HG03342 (cell line): ENCODE data around the gene EFHD2.
"Not testable (repeated sequence)": the region's sequence is repeated elsewhere in the genome, so short reads cannot be mapped to it uniquely, and the experiment has no call there.

ENCODE experiments used
- ATAC-seq: cut with Tn5 transposase; IDR thresholded peaks from one replicate; pipeline ENCODE4 v1.9.1; 2021; ENCODE audit warnings: mild to moderate bottlenecking, moderate library complexity; ENCODE audit not compliant: unreplicated experiment

The EFHD2 gene

GRCh38 chr1:15386164-15386749, 23.4 kb upstream of the EFHD2 start:
- ATAC-seq, result no peak

DNA sequence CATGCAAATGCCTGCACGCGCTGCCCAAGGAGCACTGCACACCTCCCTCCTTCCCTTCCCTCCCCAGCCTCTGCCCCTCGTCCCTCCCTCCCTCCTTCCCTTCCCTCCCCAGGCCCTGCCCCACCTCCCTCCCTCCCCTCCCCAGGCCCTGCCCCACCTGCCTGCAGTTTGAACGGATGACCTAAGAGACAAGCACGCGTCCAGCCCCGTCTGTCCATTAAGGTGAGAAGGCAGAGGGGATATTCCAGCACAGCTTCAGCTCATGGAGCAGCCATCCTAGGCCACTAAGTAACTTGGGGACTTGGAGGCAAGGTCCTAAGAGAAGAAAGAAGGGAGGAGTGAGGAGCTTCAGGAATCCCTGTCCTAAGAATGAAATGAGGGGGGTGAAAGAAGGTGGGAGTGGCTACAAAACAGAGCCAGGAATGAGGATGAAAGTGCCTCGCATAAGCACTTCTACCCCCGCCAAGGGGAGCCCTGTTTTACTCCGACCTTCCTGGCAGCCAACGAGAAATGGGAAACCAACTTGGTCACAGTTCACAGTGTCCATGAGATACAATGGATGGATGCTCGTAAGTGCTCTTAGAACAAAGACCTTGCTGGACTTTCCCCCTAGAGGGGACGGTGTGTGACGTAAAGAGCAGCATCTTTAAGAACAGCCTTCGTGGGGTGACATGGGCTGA, 21.3 kb upstream of the EFHD2 start:
- no peak for ATAC-seq

DNA sequence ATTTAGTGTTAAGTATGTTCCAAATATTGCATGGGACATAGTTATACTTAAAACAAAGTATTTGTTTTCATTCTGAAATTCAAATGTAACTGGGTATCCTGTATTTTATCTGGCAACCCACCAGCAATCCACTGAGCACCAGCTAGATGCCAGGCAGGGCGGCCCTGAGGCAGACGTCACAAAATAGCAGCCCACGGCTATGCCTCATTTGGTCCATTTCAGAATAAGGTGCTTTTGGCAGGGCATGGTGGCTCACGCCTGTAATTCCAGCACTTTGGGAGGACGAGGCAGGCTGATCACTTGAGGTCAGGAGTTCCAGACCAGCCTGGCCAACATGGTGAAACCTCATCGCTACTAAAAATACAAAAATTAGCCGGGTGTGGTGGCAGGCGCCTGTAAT, 19.9 kb upstream of the EFHD2 start:
- not testable (repeated sequence) for ATAC-seq

- no peak for ATAC-seq
These were observed 19.0 kb upstream of the EFHD2 start for GRCh38 chr1:15390667-15391066.

GRCh38 chr1:15391366-15391765, 18.3 kb upstream of the EFHD2 start:
- no peak for ATAC-seq

DNA sequence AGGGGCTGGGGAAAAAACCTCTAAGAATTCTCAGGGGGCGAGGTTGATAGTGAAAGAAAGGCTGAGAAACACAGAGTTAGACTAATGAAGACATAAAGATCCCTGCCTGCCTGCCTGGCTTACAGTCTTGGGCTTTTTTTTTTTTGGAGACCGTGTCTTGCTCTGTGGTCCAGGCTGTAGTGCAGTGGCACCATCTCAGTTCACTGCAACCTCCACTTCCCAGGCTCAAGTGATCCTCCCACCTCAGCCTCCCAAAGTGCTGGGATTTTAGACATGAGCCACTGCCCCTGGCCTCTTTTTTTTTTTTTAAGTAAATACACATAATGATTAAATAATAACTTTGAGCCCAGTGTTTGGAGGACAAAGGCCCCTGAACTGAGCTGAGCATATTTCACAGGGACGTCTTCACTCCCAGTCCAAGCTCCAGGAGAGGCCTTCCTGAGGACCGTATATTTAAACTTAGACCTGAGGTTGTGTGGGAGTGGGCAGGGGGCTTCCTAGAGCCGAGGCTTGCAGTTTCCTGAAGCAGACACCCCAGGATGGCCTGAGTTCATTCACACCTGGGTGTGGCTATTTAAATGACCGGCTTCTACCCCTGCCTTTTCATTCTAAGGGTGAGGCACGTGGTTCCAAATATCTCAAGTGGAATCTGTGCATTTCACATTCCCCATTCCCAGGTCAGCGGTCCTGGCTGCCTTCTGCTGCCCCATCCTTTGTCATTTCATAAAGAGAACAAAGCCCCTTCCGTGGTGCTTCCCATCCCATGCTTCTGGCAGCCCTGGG, 16.0 kb upstream of the EFHD2 start:
- ATAC-seq, result no peak

GRCh38 chr1:15394258-15394690, 15.4 kb upstream of the EFHD2 start:
- no peak for ATAC-seq

DNA sequence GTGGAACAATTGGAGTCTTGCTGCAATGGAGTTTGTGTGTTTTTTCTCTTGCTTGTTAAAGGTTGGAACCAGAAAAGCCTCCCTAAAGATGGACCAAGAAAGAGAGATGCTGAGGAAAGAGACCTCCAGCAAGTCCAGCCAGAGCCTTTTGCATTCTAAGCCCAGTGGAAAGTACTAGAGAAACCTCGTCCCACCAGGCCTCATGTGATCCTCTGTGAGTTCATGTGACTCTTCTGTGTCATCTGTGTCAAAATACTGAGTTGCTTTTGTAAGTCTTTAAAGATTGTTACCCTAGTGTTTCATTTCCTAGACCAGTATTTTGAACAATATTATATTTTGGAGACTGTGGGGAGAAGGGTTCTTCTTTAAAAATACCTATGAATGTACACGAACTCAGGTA, 12.5 kb upstream of the EFHD2 start:
- no peak for ATAC-seq

DNA sequence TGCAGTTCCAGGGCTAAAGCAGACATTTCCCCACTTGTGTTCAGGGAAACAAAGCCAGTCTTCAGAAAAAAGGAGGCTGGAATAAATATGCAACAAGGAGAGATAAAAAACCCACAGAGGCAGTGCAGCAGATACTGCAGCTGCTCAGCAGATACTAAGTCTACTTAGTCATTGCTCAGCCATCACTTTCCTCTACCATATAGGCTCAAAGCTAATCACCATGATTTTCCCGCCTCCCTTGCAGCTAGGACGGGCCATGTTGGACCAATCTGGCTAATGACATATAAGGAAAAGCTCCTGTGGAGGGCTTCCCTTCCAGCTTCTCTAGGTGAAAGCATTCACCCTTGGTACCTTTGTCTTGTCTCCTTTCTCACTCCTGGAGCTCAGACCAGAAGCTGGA, 10.0 kb upstream of the EFHD2 start:
- ATAC-seq, result no peak

GRCh38 chr1:15400627-15401026, 9.1 kb upstream of the EFHD2 start:
- no peak for ATAC-seq

- no peak for ATAC-seq
These were observed 8.2 kb upstream of the EFHD2 start for GRCh38 chr1:15401391-15402055.

DNA sequence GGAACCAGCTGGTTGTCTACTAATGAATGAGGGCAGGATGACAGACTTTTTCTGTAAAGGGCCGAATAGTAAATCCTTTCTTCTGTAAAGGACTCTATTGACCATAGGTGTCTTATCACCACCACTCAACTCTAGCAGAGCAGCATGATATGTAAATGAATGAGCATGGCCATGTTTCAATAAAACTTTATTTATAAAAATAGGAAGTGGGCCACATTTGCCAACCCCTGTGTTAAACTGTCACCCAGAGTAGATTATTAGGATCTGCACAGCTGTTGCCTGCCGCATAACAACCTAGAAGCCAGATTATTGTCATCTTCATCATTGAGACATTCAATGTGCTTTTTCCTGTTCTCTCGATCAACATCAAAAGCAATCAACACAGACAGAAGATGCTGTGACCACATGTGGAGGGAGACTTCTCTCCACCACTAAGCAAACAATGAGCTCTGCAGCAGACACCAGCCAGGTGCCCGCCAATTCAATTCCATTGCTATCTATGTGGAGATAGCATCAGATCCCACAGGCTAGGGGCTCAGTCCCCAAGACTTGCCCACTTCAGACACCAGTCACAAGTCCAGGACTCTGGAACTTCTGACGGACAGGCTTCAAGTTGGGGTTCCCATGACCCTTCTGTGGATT, 6.8 kb upstream of the EFHD2 start:
- no peak for ATAC-seq

GRCh38 chr1:15403962-15404580, 5.6 kb upstream of the EFHD2 start:
- no peak for ATAC-seq

GRCh38 chr1:15405106-15405850, 4.4 kb upstream of the EFHD2 start:
- ATAC-seq, result no peak

DNA sequence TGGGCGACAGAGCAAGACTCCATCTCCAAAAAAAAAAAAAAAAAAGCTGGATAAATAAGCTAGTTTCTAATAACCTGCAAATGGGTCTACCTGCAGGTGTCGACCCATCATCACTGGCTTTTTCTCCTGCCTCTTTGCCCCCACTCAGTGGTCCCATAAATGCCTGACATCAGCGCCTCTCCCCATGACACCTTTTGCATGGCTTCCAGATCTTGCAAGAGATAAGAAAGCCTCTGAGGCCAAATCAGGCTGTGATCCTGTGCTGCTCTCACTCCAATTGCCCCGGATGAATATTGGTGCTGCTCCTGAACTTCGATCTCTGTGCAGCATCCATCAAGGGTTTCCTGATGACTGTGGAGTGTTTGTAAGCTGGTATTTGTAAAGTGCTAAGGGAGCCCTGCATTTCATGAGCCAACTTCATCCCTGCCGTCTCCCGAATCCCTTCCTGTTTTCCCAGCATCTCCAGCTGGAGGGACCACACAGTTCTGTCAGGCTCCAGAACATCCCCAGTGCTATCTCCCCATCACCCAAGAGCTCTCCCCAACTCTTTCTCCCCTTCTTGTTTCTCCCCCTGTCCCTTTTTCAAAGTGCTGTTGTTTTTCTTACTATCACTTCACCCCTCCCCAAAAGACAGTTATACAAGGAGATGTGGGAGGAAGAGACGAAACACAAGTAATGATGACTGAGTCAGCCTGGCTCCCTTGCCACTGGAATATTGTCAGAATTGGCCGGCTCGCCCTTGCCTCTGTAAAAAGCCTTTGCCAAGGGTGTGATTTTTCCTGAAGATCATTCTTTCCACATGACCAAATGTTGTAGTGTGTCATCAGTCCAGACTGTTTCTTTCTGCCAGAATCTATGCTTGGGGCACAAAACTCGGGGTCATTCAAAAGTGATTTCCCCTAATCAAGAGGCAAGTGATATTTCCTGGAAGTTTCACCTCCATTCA, 2.8 kb upstream of the EFHD2 start:
- no peak for ATAC-seq

GRCh38 chr1:15407580-15407979, 2.1 kb upstream of the EFHD2 start:
- ATAC-seq, result no peak

GRCh38 chr1:15408890-15409387, 749 bp upstream of the EFHD2 start:
- ATAC-seq, result no peak

GRCh38 chr1:15410223-15410883, 665 bp downstream of the EFHD2 start:
- no peak for ATAC-seq
